Amygdala (tissue), 56 donors: ENCODE measurements around the gene HOXC4.

Experiments used
- DNase-seq, 56 donors: peaks; one replicate each; lab custom pipeline; 2025; lab: John Stamatoyannopoulos, UW

HOXC4 gene

GRCh38 chr12:54015018-54015931 lies 38.4 kb upstream of the HOXC4 start:
- no peak for DNase-seq

DNA sequence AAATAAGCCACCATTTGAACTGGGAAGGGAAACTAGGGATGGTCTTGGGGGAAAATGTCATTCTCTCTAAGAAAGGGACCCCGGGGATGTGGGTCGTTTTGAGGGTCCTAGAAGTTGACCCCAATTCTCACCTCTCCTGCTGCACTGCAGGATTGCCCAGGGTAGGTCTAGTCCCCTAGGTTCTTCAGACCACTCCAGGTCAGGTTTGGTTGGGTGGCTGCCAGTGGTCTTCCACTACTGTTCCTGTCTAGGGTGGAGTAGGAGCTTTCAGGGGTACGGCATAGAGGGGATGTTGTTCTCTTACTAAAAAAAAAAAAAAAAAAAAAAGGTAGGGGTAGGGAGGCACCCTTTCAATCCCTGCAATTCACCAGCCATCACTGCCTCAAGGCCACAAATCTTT lies 37.6 kb upstream of the HOXC4 start:
- DNase-seq = no peak

GRCh38 chr12:54016478-54016964 lies 37.1 kb upstream of the HOXC4 start:
- no peak for DNase-seq

DNA sequence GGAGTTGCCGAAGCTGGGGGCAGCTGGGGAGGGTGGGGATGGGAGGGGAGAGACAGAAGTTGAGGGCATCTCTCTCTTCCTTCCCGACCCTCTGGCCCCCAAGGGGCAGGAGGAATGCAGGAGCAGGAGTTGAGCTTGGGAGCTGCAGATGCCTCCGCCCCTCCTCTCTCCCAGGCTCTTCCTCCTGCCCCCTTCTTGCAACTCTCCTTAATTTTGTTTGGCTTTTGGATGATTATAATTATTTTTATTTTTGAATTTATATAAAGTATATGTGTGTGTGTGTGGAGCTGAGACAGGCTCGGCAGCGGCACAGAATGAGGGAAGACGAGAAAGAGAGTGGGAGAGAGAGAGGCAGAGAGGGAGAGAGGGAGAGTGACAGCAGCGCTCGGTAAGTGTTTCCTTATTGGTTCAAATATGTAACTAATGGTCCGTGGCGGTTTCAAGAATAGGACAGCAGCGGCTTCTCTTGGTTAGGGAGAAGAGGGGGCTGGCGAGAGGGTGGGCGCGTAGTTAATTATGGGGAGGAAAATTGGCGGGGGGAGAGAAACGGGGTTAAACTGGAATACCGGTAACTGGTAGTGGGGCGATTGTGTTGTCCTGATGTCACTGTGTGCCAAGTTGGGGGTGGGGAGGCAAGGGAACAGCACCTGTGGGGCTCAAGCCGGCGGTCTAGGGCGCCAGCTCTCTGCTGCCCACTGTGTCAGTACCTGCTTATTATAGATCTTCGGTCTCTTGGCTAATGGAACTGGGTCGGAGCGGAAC lies 36.4 kb upstream of the HOXC4 start:
- no peak for DNase-seq

DNA sequence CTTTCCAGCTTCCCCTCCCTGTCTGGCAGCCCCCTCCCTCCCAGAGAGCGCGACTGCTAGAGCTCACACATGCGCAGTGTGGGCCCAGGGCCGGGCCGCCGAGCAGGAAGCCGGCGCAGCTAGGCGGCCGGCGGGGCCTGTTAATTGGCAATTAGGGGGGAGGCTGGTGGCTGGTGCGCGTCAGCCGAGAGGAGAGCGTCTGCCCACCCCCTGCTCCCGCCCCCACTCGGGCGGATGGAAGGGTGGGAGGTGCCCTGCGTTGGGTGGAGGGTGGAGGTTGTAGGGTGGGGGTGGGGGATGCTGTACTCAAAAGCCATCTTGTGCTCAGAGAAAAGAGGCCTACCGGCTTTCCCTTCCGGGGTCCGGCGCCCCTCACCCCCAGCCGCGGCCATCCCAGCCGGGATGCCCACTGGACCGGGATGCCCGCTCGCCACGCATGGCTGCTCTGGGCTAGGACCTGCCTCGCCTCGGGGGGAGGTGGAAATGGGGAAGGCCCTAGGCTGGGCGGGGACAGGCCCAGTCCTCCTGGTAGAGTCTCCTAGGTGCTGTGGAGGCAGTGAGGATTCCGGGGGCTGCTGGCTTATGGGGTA lies 35.7 kb upstream of the HOXC4 start:
- DNase-seq = peak in 35 of 56 donors; percentile 1 to 55 (median 22)

DNA sequence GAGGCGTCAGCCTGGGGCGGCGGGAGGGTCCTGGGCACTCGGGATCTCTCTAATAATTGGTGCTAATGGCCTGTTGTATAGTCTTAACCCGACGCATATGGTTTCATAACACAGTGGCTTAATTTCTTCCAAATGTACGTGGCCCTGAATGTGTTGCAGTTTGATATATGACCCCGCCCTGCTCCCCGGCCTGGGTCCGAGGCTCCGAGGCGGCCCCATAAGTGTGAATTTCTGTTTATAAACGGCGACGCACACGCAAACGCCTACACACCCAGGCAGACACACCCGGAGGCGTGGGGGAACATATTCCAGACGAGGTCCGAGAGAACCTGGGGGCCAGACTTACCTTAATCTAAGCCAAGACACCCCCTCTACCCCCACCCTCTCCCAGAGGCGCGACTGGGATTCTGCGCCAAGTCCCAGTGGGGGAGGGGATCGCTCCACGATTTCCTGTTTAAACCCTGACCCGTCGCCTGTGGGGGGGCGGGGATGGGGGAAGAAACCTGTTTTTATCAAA lies 35.1 kb upstream of the HOXC4 start:
- DNase-seq = no peak

- DNase-seq = no peak
These were observed 34.4 kb upstream of the HOXC4 start for GRCh38 chr12:54019091-54019811.

GRCh38 chr12:54019924-54020590 lies 33.6 kb upstream of the HOXC4 start:
- no peak for DNase-seq

- DNase-seq = no peak
These were observed 32.8 kb upstream of the HOXC4 start for GRCh38 chr12:54020591-54021405.

- DNase-seq = no peak
These were observed 32.1 kb upstream of the HOXC4 start for GRCh38 chr12:54021432-54022013.

DNA sequence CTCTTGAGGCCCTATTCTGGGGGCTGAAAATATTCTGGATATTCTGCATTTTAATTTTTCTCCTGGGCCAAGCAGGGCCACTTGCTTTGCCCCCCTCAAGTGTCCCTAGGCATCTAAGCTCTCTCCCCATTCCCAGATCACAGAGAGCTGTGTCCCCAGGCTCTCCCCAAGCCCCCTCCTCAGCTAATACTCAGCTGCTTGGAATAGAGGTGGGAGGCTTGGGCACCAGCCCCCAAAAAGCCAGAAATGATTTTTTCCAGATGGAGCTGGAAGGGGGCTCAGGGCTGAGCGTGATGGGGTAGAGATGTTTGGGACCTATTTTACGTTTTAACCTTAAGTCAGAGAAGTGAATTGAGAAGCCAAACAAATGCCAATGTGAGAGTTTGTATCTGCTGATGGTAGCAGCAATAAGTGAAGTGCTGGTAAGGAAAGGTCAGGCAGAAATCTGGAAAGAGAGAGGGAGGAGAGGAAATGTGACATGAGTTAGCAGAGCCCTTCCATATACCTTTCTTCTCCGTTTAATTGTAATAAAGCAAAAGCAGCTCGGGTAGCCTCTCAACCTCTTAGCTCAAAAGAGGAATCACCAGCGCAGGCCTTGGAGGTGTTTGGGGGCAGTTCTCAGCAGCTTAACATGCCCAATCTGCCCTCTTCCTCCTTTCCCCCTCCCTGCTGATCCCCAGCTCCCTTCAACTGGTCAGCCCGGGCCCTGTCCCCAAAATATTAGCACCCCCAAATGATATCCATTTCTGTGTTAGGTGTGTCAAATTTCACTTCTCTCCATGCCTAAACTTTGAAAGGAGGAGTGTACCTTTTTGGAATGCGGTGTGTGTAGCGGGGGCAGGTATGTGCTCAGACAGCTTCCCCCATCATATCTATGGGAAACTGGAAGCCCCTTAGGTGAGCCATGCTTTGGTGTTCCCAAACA lies 30.4 kb upstream of the HOXC4 start:
- no peak for DNase-seq

GRCh38 chr12:54024127-54024526 lies 29.5 kb upstream of the HOXC4 start:
- DNase-seq = no peak

DNA sequence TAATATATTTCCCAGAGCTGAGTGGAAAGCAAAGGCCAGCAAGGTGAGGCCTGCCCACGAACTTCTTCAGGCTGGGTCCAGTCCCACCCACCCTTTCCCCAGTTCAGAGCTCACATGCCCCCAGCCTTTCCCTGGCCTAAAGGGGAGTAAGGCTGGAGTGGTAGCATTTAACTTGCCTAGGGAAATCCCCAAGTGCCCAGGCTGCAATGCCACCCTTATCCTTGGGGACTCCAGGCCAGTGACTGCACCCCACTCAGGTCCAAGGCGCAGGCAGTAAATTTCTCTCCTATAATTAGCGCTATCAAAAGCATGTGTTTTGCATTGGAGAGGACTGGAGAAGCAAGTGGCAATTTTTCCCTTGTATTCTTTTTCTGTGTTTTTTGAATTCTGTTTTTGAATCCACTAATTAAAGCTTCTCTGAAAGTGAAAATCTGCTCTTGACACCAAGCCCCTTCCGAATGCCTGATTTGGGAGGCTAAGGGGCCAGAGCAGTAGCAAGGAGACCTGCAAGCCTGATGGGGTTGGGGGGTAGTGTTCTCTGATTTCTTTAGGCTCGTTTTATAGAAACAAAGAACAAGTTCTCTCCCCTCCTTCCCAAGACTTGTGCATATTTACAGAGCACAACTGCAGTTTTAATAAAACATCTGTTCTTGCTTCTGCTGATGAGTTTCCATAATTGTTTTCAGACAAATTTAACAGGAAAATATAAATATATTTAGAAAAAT lies 28.9 kb upstream of the HOXC4 start:
- no peak for DNase-seq

GRCh38 chr12:54025499-54026405 lies 27.9 kb upstream of the HOXC4 start:
- DNase-seq = no peak

DNA sequence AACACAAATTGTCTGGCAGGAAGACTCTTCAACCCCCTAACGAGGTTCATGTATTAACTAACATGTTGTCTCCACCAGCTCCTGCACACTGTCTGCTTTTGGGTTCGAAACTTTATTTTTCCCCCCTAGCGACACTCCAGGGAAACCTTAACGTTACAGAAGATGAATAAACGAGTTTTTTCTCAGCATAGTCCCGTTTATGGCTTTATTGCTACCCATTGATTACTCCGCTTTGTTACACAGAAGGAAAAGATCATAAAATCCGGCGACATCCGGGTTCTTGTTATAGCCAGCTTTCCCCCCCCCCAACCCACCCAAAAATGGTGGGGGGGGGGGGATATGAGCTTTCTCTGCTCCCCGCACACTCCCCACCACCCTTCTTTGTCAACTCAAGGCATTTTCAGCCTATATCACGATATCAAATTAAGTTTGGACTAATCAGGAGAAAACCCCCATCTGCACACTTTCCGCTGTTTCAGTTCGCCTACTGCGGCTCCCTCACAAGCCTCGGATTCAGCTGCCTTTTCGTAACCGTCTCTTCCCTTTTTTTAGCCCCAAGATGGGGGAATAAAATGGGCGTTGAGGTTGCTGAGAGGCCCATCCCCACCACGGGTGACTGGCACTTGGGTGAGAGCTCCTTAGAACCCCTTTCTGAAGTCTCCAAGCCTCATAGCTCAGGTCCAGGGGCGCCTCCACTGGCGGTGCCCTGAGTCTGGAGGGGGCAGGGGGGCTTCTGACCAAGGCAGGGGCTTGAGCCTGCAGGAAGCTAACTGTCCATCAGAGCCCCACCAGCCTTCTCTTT lies 26.8 kb upstream of the HOXC4 start:
- no peak for DNase-seq
